Measurements from ENCODE around the gene ZBED5.

DNA sequence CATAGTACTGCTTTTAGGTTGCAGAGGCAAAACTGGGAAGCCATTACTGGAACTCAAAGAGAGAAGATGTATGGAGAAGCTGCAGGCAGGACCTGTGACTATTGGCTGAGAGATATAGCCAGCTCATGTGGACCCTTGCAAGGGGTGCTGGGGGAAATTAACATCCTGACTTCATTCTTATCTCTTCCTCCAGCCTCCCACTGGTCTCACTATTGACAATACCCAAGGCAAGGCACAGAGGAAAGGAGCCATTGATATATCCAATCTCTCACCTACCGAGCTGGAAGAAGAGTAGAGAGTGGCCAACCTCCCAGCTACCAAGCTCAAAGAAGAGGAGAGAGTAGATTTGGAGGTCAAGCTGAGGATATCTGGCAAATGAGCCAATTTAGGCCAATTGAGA lies 36.8 kb upstream of the ZBED5 start:
- TF ChIP-seq, protein P1, sequence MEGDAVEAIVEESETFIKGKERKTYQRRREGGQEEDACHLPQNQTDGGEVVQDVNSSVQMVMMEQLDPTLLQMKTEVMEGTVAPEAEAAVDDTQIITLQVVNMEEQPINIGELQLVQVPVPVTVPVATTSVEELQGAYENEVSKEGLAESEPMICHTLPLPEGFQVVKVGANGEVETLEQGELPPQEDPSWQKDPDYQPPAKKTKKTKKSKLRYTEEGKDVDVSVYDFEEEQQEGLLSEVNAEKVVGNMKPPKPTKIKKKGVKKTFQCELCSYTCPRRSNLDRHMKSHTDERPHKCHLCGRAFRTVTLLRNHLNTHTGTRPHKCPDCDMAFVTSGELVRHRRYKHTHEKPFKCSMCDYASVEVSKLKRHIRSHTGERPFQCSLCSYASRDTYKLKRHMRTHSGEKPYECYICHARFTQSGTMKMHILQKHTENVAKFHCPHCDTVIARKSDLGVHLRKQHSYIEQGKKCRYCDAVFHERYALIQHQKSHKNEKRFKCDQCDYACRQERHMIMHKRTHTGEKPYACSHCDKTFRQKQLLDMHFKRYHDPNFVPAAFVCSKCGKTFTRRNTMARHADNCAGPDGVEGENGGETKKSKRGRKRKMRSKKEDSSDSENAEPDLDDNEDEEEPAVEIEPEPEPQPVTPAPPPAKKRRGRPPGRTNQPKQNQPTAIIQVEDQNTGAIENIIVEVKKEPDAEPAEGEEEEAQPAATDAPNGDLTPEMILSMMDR (conservative IDR thresholded peaks at IDR 0.05): no peak
- no peak for TF ChIP-seq ZFX (IDR thresholded peaks at IDR 0.05)

Data from C4-2B (cell line).